ENCODE results near the gene MRPL23.

MRPL23 gene

DNA sequence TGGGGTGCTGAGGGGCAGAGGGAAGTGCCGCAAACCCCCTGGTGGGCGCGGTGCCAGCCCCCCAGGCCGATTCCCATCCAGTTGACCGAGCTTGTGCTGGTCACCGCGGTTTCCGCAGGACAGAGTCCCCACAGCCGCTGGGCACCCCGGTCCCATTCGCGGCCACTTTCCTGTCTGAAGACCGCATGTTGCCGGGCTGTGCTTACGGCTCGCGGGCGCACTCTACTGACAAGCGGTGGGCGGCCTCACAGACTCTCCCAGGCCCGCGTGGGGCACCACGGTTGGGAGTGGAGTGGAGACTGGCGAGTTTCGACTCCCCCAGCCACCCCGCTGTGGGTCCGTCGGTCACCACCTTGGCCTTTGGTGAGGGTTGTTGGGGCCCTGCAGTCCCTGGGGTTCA, 51.2 kb downstream of the MRPL23 start:
- DNase-seq: no peak

DNA sequence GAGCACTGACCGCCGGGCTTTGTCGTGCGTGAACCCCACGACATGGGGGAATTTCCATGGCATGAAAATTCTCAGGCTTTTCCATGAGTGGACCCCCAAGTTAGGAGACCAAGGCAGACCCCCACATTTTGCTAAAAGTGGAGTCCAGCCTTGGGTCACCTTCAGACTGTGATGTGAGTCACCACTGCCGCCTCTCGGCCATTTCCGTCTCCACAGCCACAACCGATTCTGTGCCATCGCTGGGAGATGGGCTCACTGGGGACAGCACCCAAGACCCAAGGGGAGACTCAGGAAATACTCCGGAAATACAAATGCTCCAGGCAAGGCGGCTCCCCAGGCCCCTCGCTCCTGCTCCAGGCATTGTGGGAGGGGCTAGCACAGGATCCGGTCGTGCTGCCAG, 51.7 kb downstream of the MRPL23 start:
- no peak for DNase-seq

DNA sequence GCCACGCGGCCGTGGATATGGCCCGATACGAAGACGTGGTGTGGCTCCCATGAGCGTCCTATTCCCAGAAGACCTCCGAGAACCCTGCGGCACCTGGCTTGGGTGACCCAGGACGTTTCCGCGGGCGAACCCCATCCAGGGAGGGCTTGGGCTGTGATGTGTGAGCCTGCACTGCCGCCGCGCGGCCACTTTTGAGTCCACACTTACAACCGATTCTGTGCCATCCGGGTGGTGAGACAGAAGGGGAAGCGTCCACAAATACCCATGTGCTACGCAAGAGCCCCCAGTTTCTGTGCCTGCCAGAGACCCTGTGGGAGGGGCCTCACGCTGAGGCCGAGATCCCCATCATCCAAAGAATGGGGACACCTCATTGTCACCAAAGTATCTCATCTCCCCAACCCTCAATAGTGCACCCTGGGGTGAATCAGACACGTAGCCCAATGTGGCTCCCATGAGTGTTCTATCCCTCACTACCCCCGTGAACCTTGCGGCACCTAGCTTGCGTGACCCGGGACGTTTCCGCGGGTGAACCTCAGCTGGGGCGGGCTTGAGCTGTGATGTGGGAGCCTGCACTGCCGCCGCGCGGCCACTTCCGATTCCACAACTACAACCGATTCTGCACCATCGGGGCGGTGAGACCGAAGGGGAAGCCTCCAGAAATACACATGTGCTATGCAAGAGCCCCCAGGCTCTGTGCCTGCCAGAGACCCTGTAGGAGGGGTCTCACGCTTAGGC, 55.1 kb downstream of the MRPL23 start:
- no peak for DNase-seq

DNA sequence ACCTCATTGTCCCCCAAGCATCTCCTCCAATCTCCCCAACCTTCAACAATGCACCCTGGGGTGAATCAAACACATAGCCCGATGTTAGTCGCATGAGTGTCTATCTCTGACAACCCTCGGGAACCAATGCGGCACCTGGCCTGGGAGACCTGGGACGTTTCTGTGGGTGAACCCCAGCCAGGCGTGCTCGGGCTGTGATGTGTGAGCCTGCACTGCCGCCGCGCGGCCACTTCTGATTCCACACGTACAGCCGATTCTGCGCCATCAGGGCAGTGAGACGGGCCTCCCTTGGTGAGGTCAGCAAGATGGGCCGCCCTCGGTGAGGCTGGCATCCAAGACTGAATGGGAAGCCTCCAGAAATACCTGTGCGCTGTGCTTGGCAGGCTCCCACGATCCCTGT, 55.7 kb downstream of the MRPL23 start:
- no peak for DNase-seq

DNA sequence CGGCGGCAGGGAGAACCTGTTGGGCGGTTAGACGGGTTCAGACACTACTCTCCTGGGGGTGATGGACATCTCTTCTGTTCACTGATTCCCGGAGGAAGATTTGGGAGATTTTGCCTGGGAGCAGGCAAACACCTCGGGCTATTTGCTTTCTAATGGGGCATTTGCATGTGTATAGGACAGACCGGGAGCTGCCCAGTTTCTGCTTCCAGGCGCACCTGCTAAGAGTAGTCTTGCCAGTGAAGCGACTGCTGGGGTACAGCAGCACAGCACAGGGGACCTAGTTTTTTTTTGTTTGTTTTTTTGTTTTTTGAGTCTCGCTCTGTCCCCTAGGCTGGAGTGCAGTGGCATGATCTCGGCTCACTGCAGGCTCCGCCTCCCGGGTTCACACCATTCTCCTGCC, 57.3 kb downstream of the MRPL23 start:
- no peak for DNase-seq

Measured in NCI-H446 treated with DMSO at 0.1 percent for 48 hours (cell line).